ENCODE measurements around the gene PIK3C2G.

Gene PIK3C2G

GRCh38 chr12:18375131-18375530 is 113.8 kb downstream of the PIK3C2G start:
- no peaks in the 10 kb centered on the region for H3K4me1 ChIP-seq (ENCODE audit: control insufficient read depth in 1 of 2, insufficient read depth in 1 of 2, low read depth in 1 of 2, low read length in 1 of 2)
- no peak overlapping the region for H3K27ac ChIP-seq
- TF ChIP-seq, protein P1, sequence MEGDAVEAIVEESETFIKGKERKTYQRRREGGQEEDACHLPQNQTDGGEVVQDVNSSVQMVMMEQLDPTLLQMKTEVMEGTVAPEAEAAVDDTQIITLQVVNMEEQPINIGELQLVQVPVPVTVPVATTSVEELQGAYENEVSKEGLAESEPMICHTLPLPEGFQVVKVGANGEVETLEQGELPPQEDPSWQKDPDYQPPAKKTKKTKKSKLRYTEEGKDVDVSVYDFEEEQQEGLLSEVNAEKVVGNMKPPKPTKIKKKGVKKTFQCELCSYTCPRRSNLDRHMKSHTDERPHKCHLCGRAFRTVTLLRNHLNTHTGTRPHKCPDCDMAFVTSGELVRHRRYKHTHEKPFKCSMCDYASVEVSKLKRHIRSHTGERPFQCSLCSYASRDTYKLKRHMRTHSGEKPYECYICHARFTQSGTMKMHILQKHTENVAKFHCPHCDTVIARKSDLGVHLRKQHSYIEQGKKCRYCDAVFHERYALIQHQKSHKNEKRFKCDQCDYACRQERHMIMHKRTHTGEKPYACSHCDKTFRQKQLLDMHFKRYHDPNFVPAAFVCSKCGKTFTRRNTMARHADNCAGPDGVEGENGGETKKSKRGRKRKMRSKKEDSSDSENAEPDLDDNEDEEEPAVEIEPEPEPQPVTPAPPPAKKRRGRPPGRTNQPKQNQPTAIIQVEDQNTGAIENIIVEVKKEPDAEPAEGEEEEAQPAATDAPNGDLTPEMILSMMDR (IDR thresholded peaks at IDR 0.05): no peak
- H3K4me3 ChIP-seq (ENCODE audit: low read depth in 1 of 2, low read length in 1 of 2): no peak overlapping the region
- no peaks in the 10 kb centered on the region for H3K36me3 ChIP-seq
- H3K9me3 ChIP-seq: peaks cover 9% of the 10 kb centered on the region
- no peaks in the 10 kb centered on the region for H3K27me3 ChIP-seq

DNA sequence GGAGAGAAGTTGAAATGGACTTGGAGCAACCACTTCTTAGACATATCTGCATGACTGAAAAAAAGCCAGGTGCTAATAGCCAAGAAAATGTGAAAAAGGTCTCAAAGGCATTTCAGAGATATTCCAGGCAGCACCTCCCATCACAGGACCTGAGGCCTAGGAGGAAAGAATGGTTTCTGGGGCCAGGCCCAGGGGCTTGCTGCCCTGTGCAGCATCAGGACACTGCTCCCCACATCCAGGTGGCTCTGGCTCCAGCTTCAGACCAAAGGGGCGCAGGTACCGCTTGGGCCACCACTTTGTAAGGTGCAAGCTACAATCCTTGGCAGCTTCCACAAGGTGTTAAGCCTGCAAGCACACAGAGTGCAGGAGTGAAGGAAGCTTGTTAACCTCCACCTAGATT is 114.3 kb downstream of the PIK3C2G start:
- Histone ChIP-seq H3K27me3 (no peaks in the 10 kb centered on the region), H3K9me3 (peaks cover 9% of the 10 kb centered on the region), H3K36me3 (no peaks in the 10 kb centered on the region), H3K27ac (no peak overlapping the region), H3K4me3 (ENCODE audit: low read depth in 1 of 2, low read length in 1 of 2) (no peak overlapping the region), H3K4me1 (ENCODE audit: control insufficient read depth in 1 of 2, insufficient read depth in 1 of 2, low read depth in 1 of 2, low read length in 1 of 2) (no peaks in the 10 kb centered on the region)
- TF ChIP-seq, protein P1 (IDR thresholded peaks at IDR 0.05): no peak

- TF ChIP-seq, protein P1 (IDR thresholded peaks at IDR 0.05): no peak
- Histone ChIP-seq H3K4me3 (ENCODE audit: low read depth in 1 of 2, low read length in 1 of 2) (no peak overlapping the region), H3K36me3 (no peaks in the 10 kb centered on the region), H3K27me3 (no peaks in the 10 kb centered on the region), H3K9me3 (no peaks in the 10 kb centered on the region), H3K4me1 (ENCODE audit: control insufficient read depth in 1 of 2, insufficient read depth in 1 of 2, low read depth in 1 of 2, low read length in 1 of 2) (no peaks in the 10 kb centered on the region), H3K27ac (no peak overlapping the region)
Observed at GRCh38 chr12:18382236-18382885, 121.0 kb downstream of the PIK3C2G start.

- no peaks in the 10 kb centered on the region for H3K27me3 ChIP-seq
- no peak overlapping the region for H3K4me3 ChIP-seq (ENCODE audit: low read depth in 1 of 2, low read length in 1 of 2)
- H3K4me1 ChIP-seq (ENCODE audit: control insufficient read depth in 1 of 2, insufficient read depth in 1 of 2, low read depth in 1 of 2, low read length in 1 of 2): no peaks in the 10 kb centered on the region
- no peaks in the 10 kb centered on the region for H3K9me3 ChIP-seq
- TF ChIP-seq, protein P1 (IDR thresholded peaks at IDR 0.05): no peak
- no peak overlapping the region for H3K27ac ChIP-seq
- H3K36me3 ChIP-seq: no peaks in the 10 kb centered on the region
Observed at GRCh38 chr12:18383203-18383602, 121.9 kb downstream of the PIK3C2G start.

- no peak overlapping the region for H3K4me3 ChIP-seq (ENCODE audit: low read depth in 1 of 2, low read length in 1 of 2)
- TF ChIP-seq, protein P1 (IDR thresholded peaks at IDR 0.05): no peak
- no peak overlapping the region for H3K27ac ChIP-seq
- no peaks in the 10 kb centered on the region for H3K4me1 ChIP-seq (ENCODE audit: control insufficient read depth in 1 of 2, insufficient read depth in 1 of 2, low read depth in 1 of 2, low read length in 1 of 2)
- H3K36me3 ChIP-seq: no peaks in the 10 kb centered on the region
- no peaks in the 10 kb centered on the region for H3K27me3 ChIP-seq
- no peaks in the 10 kb centered on the region for H3K9me3 ChIP-seq
Observed at GRCh38 chr12:18387706-18388105, 126.4 kb downstream of the PIK3C2G start.
